H9 (cell line): ENCODE results near the gene HTRA3. TPM values are rescaled to one million over a fixed set of nuclear protein-coding genes. Genes with fewer than 3 reads are reported as not detected.
A peak's percentile ranks its signal among the peaks of the same experiment; 100 is the strongest.

ENCODE experiments used
- DNase-seq: peaks from one replicate; pipeline ENCODE4 v3.0.0-alpha.2; 2017
- H2AFZ ChIP-seq: one replicate; pipeline ENCODE4 v1.6.1; 2013; ENCODE audit warnings: mild to moderate bottlenecking, low read length, control low read depth, moderate library complexity
- H2AK5ac ChIP-seq: 2 replicates; pipeline ENCODE4 v1.6.1; 2013; ENCODE audit warnings: low read length, control low read depth, mixed read lengths; ENCODE audit not compliant: insufficient read length
- H2BK120ac ChIP-seq: one replicate; pipeline ENCODE4 v1.6.1; 2013; ENCODE audit warnings: low read depth, mild to moderate bottlenecking, low read length, control low read depth, inconsistent platforms; ENCODE audit not compliant: poor library complexity, severe bottlenecking
- H2BK12ac ChIP-seq: 2 replicates; pipeline ENCODE4 v1.6.1; 2013; ENCODE audit warnings: low read length, control low read depth, mixed read lengths, low read depth; ENCODE audit not compliant: insufficient read length
- H2BK15ac ChIP-seq: 2 replicates; pipeline ENCODE4 v1.6.1; 2013; ENCODE audit warnings: low read depth, low read length, control low read depth
- H2BK20ac ChIP-seq: one replicate; pipeline ENCODE4 v1.6.1; 2013; ENCODE audit warnings: low read depth, mild to moderate bottlenecking, low read length, control low read depth, inconsistent platforms; ENCODE audit not compliant: poor library complexity, severe bottlenecking
- H2BK5ac ChIP-seq: 2 replicates; pipeline ENCODE4 v1.6.1; 2013; ENCODE audit warnings: low read length, control low read depth, mixed read lengths; ENCODE audit not compliant: insufficient read length
- H3K14ac ChIP-seq: 2 replicates; pipeline ENCODE4 v1.6.1; 2013; ENCODE audit warnings: low read length, control low read depth; ENCODE audit not compliant: insufficient read depth
- H3K18ac ChIP-seq: 2 replicates; pipeline ENCODE4 v1.6.1; 2013; ENCODE audit warnings: low read depth, mild to moderate bottlenecking, mixed read lengths, low read length, control low read depth; ENCODE audit not compliant: insufficient read length
- H3K23ac ChIP-seq: 2 replicates; pipeline ENCODE4 v1.6.1; 2013; ENCODE audit warnings: low read length, control low read depth, mixed read lengths, low read depth; ENCODE audit not compliant: insufficient read length
- H3K23me2 ChIP-seq: 2 replicates; pipeline ENCODE4 v1.6.1; 2013; ENCODE audit warnings: low read depth, mild to moderate bottlenecking, mixed read lengths, low read length, control low read depth; ENCODE audit not compliant: insufficient read length, poor library complexity, severe bottlenecking
- H3K27ac ChIP-seq: 2 replicates; pipeline ENCODE4 v1.5.1; 2013; ENCODE audit warnings: low read length, control low read depth, mixed read lengths, low read depth; ENCODE audit not compliant: insufficient read length
- H3K27me3 ChIP-seq: 2 replicates; pipeline ENCODE4 v1.6.1; 2013; ENCODE audit warnings: low read length, control low read depth, inconsistent platforms; ENCODE audit not compliant: insufficient read depth
- H3K4ac ChIP-seq: 2 replicates; pipeline ENCODE4 v1.6.1; 2013; ENCODE audit warnings: low read depth, mild to moderate bottlenecking, control low read depth, inconsistent platforms, low read length, moderate library complexity
- H3K4me1 ChIP-seq: 2 replicates; pipeline ENCODE4 v1.6.1; 2013; ENCODE audit warnings: low read length, control low read depth, inconsistent platforms; ENCODE audit not compliant: insufficient read depth
- H3K4me2 ChIP-seq: 2 replicates; pipeline ENCODE4 v1.6.1; 2013; ENCODE audit warnings: low read length, control low read depth, mixed read lengths; ENCODE audit not compliant: insufficient read length, insufficient read depth
- H3K56ac ChIP-seq: 2 replicates; pipeline ENCODE4 v1.6.1; 2013; ENCODE audit warnings: low read depth, mild to moderate bottlenecking, mixed read lengths, low read length, control low read depth; ENCODE audit not compliant: insufficient read length
- H3K79me1 ChIP-seq: 2 replicates; pipeline ENCODE4 v1.6.1; 2013; ENCODE audit warnings: low read depth, mild to moderate bottlenecking, moderate library complexity, low read length, control low read depth, inconsistent platforms; ENCODE audit not compliant: insufficient read depth, poor library complexity, severe bottlenecking
- H3K79me2 ChIP-seq: 2 replicates; pipeline ENCODE4 v1.6.1; 2013; ENCODE audit warnings: low read length, control low read depth, inconsistent platforms; ENCODE audit not compliant: insufficient read depth
- H3K9ac ChIP-seq: 2 replicates; pipeline ENCODE4 v1.6.1; 2013; ENCODE audit warnings: low read length, control low read depth, mixed read lengths; ENCODE audit not compliant: insufficient read length; ENCODE audit errors: extremely low read depth
- H3K9me3 ChIP-seq: one replicate; pipeline ENCODE4 v1.6.1; 2013; ENCODE audit warnings: low read depth, low read length, inconsistent platforms; ENCODE audit not compliant: control insufficient read depth
- H3T11ph ChIP-seq: one replicate; pipeline ENCODE4 v1.6.1; 2013; ENCODE audit warnings: mild to moderate bottlenecking, low read length, control low read depth, inconsistent platforms
- H4K20me1 ChIP-seq: one replicate; pipeline ENCODE4 v1.6.1; 2013; ENCODE audit not compliant: control insufficient read depth, insufficient read length, insufficient read depth
- H4K5ac ChIP-seq: 2 replicates; pipeline ENCODE4 v1.6.1; 2013; ENCODE audit warnings: low read depth, mild to moderate bottlenecking, mixed read lengths, low read length, control low read depth; ENCODE audit not compliant: insufficient read length
- H4K8ac ChIP-seq: replicated peaks from 2 replicates; pipeline ENCODE4 v1.6.1; 2013; ENCODE audit warnings: low read length, control low read depth, mixed read lengths, low read depth; ENCODE audit not compliant: insufficient read length
- H4K91ac ChIP-seq: 2 replicates; pipeline ENCODE4 v1.6.1; 2013; ENCODE audit warnings: low read depth, mild to moderate bottlenecking, moderate library complexity, mixed read lengths, low read length, control low read depth; ENCODE audit not compliant: insufficient read length
- H3K27ac Mint-ChIP-seq, 3 experiments: 2 replicates in 2 of 3; 3 replicates in 1 of 3; pipeline ENCODE4 v1.8.0; 2020 to 2021; ENCODE audit warnings: mixed read lengths in 3 of 3, mild to moderate bottlenecking in 1 of 3, moderate library complexity in 1 of 3
- H3K27me3 Mint-ChIP-seq: 2 replicates; pipeline ENCODE4 v1.8.0; 2021; ENCODE audit warnings: low read depth, mild to moderate bottlenecking, moderate library complexity, mixed read lengths
- H3K36me3 Mint-ChIP-seq, 3 experiments: 2 replicates in 2 of 3; 3 replicates in 1 of 3; pipeline ENCODE4 v1.8.0; 2020 to 2021; ENCODE audit warnings: low read depth in 3 of 3, mixed read lengths in 3 of 3; ENCODE audit not compliant: insufficient read depth in 1 of 3
- H3K4me1 Mint-ChIP-seq, 2 experiments: 2 replicates each; pipeline ENCODE4 v1.8.0; 2020; ENCODE audit warnings: mixed read lengths in 2 of 2
- H3K4me3 Mint-ChIP-seq, 2 experiments: 2 replicates in 1 of 2; 3 replicates in 1 of 2; pipeline ENCODE4 v1.8.0; 2020 to 2021; ENCODE audit warnings: mild to moderate bottlenecking in 2 of 2, mixed read lengths in 2 of 2, moderate library complexity in 1 of 2
- H3K9me3 Mint-ChIP-seq, 2 experiments: 2 replicates in 1 of 2; 3 replicates in 1 of 2; pipeline ENCODE4 v1.8.0; 2020; ENCODE audit warnings: mild to moderate bottlenecking in 2 of 2, mixed read lengths in 2 of 2, moderate library complexity in 1 of 2
- WGBS: extraction: QIAGEN DNeasy Blood & Tissue Kit; methylation state at CpG from one replicate; pipeline ENCODE4 v1.1.7; 2013; ENCODE audit warnings: missing lambda C conversion rate, low lambda C conversion rate, mixed read lengths; ENCODE audit not compliant: insufficient read length; ENCODE audit errors: extremely low coverage; 5-methylcytosine and 5-hydroxymethylcytosine counted together
- total RNA-seq: library from RNA; stranded (reverse); gene quantifications from 2 replicates; pipeline ENCODE4 v1.2.1, GENCODE V29; 2021
- TF ChIP-seq, protein P1 (sequence below): fragments of 200-600 bp; sonication (generic); conservative IDR thresholded peaks from 3 replicates; pipeline ENCODE4 v1.8.0; 2021; ENCODE audit warnings: antibody characterized with exemption, mild to moderate bottlenecking

Gene HTRA3
- total RNA-seq, 1 experiment from 2014 or later = 3.0 TPM

DNA sequence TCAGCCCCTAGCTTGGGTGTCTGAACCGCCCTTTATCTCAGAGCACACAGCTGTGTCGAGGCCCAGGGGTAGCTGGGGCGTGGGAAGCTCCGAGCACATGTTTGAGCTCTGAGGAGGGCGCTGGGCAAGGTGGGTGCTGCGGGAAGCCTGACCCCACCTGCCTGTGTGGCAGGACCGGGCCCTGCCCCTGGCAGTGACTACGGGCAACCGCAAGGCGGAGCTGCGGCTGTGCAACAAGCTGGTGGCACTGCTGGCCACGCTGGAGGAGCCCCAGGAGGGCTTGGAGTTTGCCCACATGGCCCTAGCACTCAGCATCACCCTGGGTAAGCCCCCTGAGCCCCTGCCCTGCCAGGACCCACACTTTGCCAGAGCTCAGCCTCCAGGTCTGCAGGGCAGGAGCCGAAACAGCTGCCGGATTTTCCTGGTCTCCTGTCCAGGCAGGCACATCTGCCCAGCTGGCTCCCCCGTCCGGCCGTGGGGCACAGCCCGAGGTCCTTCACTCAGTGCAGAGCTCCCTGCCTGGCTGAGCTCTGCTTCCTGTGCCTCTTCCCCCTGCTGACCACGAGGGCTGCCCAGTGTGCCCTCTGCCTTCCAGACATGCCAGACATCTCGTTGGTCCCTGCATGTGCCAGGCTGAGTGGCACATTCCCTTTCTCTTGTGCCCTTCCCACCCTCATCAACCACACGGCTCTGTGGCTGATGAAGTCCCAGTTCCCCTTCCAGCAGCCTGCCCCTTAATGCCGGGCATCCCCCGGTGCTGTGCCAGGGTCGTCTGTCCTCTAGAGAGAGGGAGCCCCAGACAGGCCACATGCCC lies 33.2 kb upstream of the HTRA3 start:
- Histone ChIP-seq H3K23ac (no peak overlapping the region), H3K4ac (no peak overlapping the region), H2BK5ac (no peak overlapping the region), H2BK120ac (no peak overlapping the region), H3K9ac (no peak overlapping the region), H3K79me2 (no peaks in the 10 kb centered on the region), H3T11ph (no peak overlapping the region), H4K5ac (no peak overlapping the region), H3K14ac (peak overlapping the region; percentile 13; the same call in 1 of the 2 replicates), H3K4me1 (no peaks in the 10 kb centered on the region), H2BK12ac (no peak overlapping the region), H3K23me2 (no peaks in the 10 kb centered on the region), H3K27me3 (no peaks in the 10 kb centered on the region), H2BK15ac (no peak overlapping the region), H3K4me2 (no peak overlapping the region), H2BK20ac (no peak overlapping the region), H2AK5ac (no peak overlapping the region), H3K56ac (no peak overlapping the region), H3K27ac (no peak overlapping the region), H4K20me1 (no peaks in the 10 kb centered on the region), H4K91ac (no peak overlapping the region), H2AFZ (no peak overlapping the region), H4K8ac (no peak overlapping the region), H3K79me1 (no peaks in the 10 kb centered on the region), H3K18ac (no peak overlapping the region), H3K9me3 (no peaks in the 10 kb centered on the region)
- 0 out of 5 replicates have a peak, but pooled peaks cover 0 to 2% of the 10 kb centered on the region in 2 experiments for H3K9me3 Mint-ChIP-seq
- no CpG with 5 or more reads among the region's 24 CpGs for WGBS
- no peaks in the 10 kb centered on the region; the same call in 1 of the 2 replicates for H3K27me3 Mint-ChIP-seq
- TF ChIP-seq, protein P1, sequence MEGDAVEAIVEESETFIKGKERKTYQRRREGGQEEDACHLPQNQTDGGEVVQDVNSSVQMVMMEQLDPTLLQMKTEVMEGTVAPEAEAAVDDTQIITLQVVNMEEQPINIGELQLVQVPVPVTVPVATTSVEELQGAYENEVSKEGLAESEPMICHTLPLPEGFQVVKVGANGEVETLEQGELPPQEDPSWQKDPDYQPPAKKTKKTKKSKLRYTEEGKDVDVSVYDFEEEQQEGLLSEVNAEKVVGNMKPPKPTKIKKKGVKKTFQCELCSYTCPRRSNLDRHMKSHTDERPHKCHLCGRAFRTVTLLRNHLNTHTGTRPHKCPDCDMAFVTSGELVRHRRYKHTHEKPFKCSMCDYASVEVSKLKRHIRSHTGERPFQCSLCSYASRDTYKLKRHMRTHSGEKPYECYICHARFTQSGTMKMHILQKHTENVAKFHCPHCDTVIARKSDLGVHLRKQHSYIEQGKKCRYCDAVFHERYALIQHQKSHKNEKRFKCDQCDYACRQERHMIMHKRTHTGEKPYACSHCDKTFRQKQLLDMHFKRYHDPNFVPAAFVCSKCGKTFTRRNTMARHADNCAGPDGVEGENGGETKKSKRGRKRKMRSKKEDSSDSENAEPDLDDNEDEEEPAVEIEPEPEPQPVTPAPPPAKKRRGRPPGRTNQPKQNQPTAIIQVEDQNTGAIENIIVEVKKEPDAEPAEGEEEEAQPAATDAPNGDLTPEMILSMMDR = no peak
- no peak overlapping the region for H3K27ac Mint-ChIP-seq
- peaks cover 2% of the 10 kb centered on the region in 2 experiments; a peak in 1 of 4 replicates for H3K4me1 Mint-ChIP-seq
- no peak overlapping the region for H3K4me3 Mint-ChIP-seq
- no peak for DNase-seq
- H3K36me3 Mint-ChIP-seq = no peaks in the 10 kb centered on the region
